Ovary (tissue), 3 donors: ENCODE data around the gene FBXO45.

ENCODE experiments used
- CTCF ChIP-seq, 3 donors: fragments of 450-650 bp in 2 of 3; fragments of 200-600 bp in 1 of 3; IDR thresholded peaks; one replicate each; pipeline versions ENCODE4 v1.5.1 to v1.8.0; 2016 to 2022; ENCODE audit warnings: antibody characterized with exemption in 3 of 3, mild to moderate bottlenecking in 1 of 3
- POLR2A ChIP-seq: fragments of 450-650 bp; IDR thresholded peaks from one replicate; pipeline ENCODE4 v1.6.1; 2017; ENCODE audit warnings: antibody characterized with exemption, mild to moderate bottlenecking, moderate library complexity
- donor health status: DM: no; HTN: no; CAD: no.

GRCh38 chr3:196585044-196585757 lies 16.7 kb downstream of the FBXO45 start:
- TF ChIP-seq CTCF (IDR thresholded peaks at IDR 0.05) (no peak), POLR2A (no peak)
